ENCODE data around the gene PNPLA7. TPM values are rescaled to one million over a fixed set of nuclear protein-coding genes. Genes with fewer than 3 reads are reported as not detected.

PNPLA7 gene
- total and polyA plus RNA-seq, 2 of the 13 experiments (the other 11 are each of a cell fraction or from before 2014, with no cell fraction given): 0.42 to 1.5 TPM

GRCh38 chr9:137578518-137579258 is 28.5 kb upstream of the PNPLA7 start, which contains the start of gene DPH7 (continued):
- TF ChIP-seq PRDM15 (CRISPR knock-in tag; IDR thresholded peaks at IDR 0.05) (no peak), TGIF2 (CRISPR knock-in tag; IDR thresholded peaks at IDR 0.05) (peak; percentile 15; the same call in 1 of the 2 replicates), ZNF530 (CRISPR knock-in tag; IDR thresholded peaks at IDR 0.05; ENCODE audit: low read depth) (no peak), ZNF33A (CRISPR knock-in tag; IDR thresholded peaks at IDR 0.05; ENCODE audit: borderline replicate concordance) (no peak; the same call in 1 of the 2 replicates), YEATS4 (CRISPR knock-in tag; IDR thresholded peaks at IDR 0.05; ENCODE audit: borderline replicate concordance) (peak; percentile 96), EEA1 (CRISPR knock-in tag; IDR thresholded peaks at IDR 0.05; ENCODE audit: borderline replicate concordance) (no peak), ZNF20 (CRISPR knock-in tag; IDR thresholded peaks at IDR 0.05) (no peak), THYN1 (CRISPR knock-in tag; IDR thresholded peaks at IDR 0.05; ENCODE audit: borderline replicate concordance, low read depth) (no peak), ZSCAN25 (CRISPR knock-in tag; IDR thresholded peaks at IDR 0.05) (peak; percentile 57), NCOA5 (CRISPR knock-in tag; IDR thresholded peaks at IDR 0.05) (no peak), FLYWCH1 (CRISPR knock-in tag; IDR thresholded peaks at IDR 0.05) (peak; percentile 74; the same call in 1 of the 2 replicates), ZNF639 (CRISPR knock-in tag; conservative IDR thresholded peaks at IDR 0.05) (peak; percentile 90), TBX3 (IDR thresholded peaks at IDR 0.05; ENCODE audit: borderline replicate concordance) (no peak)
- TF ChIP-seq, protein P1, sequence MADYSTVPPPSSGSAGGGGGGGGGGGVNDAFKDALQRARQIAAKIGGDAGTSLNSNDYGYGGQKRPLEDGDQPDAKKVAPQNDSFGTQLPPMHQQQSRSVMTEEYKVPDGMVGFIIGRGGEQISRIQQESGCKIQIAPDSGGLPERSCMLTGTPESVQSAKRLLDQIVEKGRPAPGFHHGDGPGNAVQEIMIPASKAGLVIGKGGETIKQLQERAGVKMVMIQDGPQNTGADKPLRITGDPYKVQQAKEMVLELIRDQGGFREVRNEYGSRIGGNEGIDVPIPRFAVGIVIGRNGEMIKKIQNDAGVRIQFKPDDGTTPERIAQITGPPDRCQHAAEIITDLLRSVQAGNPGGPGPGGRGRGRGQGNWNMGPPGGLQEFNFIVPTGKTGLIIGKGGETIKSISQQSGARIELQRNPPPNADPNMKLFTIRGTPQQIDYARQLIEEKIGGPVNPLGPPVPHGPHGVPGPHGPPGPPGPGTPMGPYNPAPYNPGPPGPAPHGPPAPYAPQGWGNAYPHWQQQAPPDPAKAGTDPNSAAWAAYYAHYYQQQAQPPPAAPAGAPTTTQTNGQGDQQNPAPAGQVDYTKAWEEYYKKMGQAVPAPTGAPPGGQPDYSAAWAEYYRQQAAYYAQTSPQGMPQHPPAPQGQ (CRISPR knock-in tag; IDR thresholded peaks at IDR 0.05; ENCODE audit: borderline replicate concordance): peak; percentile 59; the same call in 1 of the 2 replicates
- TF ChIP-seq, protein P2, sequence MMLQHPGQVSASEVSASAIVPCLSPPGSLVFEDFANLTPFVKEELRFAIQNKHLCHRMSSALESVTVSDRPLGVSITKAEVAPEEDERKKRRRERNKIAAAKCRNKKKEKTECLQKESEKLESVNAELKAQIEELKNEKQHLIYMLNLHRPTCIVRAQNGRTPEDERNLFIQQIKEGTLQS (CRISPR knock-in tag; IDR thresholded peaks at IDR 0.05): no peak
- TF ChIP-seq, protein P3, sequence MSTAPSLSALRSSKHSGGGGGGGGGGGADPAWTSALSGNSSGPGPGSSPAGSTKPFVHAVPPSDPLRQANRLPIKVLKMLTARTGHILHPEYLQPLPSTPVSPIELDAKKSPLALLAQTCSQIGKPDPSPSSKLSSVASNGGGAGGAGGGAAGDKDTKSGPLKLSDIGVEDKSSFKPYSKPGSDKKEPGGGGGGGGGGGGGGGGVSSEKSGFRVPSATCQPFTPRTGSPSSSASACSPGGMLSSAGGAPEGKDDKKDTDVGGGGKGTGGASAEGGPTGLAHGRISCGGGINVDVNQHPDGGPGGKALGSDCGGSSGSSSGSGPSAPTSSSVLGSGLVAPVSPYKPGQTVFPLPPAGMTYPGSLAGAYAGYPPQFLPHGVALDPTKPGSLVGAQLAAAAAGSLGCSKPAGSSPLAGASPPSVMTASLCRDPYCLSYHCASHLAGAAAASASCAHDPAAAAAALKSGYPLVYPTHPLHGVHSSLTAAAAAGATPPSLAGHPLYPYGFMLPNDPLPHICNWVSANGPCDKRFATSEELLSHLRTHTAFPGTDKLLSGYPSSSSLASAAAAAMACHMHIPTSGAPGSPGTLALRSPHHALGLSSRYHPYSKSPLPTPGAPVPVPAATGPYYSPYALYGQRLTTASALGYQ (CRISPR knock-in tag; IDR thresholded peaks at IDR 0.05): 0 out of 2 replicates have a peak, but pooled peaks have one; percentile 20
- TF ChIP-seq, protein P4, sequence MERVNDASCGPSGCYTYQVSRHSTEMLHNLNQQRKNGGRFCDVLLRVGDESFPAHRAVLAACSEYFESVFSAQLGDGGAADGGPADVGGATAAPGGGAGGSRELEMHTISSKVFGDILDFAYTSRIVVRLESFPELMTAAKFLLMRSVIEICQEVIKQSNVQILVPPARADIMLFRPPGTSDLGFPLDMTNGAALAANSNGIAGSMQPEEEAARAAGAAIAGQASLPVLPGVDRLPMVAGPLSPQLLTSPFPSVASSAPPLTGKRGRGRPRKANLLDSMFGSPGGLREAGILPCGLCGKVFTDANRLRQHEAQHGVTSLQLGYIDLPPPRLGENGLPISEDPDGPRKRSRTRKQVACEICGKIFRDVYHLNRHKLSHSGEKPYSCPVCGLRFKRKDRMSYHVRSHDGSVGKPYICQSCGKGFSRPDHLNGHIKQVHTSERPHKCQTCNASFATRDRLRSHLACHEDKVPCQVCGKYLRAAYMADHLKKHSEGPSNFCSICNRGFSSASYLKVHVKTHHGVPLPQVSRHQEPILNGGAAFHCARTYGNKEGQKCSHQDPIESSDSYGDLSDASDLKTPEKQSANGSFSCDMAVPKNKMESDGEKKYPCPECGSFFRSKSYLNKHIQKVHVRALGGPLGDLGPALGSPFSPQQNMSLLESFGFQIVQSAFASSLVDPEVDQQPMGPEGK (CRISPR knock-in tag; IDR thresholded peaks at IDR 0.05): no peak; the same call in 1 of the 2 replicates

Measured in HepG2 (cell line).